AG08395 (cell line): ENCODE data around the gene RBMXL3.
A peak's percentile ranks its signal among the peaks of the same experiment; 100 is the strongest.
"Not testable (repeated sequence)": the region's sequence is repeated elsewhere in the genome, so short reads cannot be mapped to it uniquely, and the experiment has no call there.

Experiments
- DNase-seq: peaks from one replicate; pipeline ENCODE4 v3.0.0; 2012; ENCODE audit warnings: mixed read lengths, low spot score

RBMXL3 gene

DNA sequence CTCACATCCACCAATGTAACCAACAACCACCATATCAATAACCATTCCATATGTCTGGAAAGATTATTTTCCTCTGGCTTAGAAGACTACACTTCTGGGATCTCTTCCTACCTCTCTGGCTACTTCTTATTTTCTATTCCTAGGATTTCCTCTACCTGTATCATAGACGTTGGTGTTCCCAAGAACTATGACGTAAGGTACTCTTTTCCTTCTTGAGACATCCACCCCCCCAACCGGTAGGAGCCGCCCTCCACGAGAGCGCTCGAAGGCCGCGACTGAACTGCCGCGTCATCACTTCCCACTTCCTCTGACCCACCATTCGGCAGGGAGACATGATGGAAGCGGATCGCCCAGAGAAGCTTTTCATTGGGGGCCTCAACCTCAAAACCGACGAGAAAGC lies at the start of gene RBMXL3:
Gene RBMXL3 (plus strand): TSS at position 301 of the 400 bp plus-strand sequence. CDS start 32 bp downstream, at position 333.
- no peak for DNase-seq

DNA sequence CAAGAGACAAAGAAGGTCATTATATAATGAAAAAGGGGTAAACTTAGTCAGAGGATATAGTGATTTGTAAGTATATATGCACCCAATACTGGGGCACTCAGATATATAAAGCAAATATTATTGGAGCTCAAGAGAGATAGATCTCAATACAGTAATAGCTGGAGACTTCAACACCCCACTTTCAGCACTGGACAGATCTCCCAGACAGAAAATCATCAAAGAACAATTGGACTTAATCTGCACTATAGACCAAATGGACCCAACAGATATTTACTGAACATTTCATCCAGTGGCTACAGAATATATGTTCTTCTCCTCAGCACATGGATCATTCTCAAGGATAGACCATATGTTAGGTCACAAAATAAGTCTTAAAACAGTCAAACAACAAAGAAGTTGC lies 47.2 kb upstream of the RBMXL3 start:
- DNase-seq: no peak

- peak; percentile 28 for DNase-seq
Observed at GRCh38 chrX:115147220-115147619, 42.0 kb upstream of the RBMXL3 start.

- no peak for DNase-seq
Observed at GRCh38 chrX:115173181-115173580, 16.0 kb upstream of the RBMXL3 start.

DNA sequence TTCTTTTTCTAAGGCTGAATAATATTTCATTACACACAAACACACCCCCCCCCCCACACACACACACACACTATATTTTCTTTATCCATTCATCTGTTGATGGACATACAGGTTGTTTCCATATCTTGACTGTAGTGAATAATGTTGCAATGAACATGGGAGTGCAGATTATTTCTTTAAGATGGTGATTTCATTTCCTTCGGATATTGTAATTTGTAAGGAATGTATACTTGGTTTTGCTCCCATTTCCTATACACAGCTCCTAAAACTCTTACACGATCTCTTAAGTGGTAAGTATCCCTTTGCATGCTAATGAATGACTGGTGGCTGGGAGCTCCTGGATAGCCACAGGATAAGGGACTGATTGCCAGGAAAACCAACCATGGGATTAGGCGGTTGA lies 14.7 kb upstream of the RBMXL3 start:
- DNase-seq: no peak

DNA sequence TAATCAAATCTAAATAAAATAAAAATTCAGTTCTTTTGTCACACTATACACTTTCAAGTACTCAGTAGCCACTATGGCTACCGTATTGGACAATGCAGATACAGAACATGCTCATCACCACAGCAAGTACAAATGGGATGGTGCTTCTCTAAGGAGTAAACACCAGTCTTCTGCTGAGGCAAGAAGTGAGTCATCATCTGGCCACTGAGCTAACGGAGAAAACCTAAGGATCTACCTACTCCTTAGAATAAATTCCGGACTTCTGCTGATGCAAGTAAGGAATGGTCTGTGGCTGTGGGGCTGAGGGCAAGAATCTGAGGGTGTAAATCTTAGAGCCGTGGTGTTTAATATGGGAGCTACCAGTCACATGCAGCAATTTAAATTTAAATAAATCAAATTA lies 11.3 kb upstream of the RBMXL3 start:
- DNase-seq: no peak

GRCh38 chrX:115178473-115178872 lies 10.7 kb upstream of the RBMXL3 start:
- no peak for DNase-seq

DNA sequence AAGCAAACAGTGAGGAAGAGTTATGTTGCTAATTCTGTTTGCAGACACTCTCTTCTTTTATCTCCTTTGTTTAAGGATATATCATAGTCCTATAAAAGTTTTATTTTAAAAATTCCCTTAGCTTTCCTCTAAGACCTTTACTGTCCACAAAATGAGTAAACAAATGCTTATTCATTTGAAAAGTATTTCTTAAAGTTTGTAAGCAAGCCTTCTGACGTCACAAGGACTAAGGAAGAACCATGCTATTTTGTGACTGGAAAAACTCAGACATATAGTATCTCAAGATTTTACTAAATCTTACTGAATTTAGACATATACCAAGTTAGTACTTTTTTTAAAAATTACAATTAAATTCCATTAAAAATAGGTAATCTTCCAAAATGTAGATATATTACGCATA lies 5.2 kb upstream of the RBMXL3 start:
- DNase-seq: peak; percentile 19

- DNase-seq: no peak
Observed at GRCh38 chrX:115189646-115190635, 731 bp downstream of the RBMXL3 start.

GRCh38 chrX:115190636-115191489 lies 1.7 kb downstream of the RBMXL3 start:
- no peak for DNase-seq

GRCh38 chrX:115191490-115192243 lies 2.5 kb downstream of the RBMXL3 start:
- no peak for DNase-seq

DNA sequence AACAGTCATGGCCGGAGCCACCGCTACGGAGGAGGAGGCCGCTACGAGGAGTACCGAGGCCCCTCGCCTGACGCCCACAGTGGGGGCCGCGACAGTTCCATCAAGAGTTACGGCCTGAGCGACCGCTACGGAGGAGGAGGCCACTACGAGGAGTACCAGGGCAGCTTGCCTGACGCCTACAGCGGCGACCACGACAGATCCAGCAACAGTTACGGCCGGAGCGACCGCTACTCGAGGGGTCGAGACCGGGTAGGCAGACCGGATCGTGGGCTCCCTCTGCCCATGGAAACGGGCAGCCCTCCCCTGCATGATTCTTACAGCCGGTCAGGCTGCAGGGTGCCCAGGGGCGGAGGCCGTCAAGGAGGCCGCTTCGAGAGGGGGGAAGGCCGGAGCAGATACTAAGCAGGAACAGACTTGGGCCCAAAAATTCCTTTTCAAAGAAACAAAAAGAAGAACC lies 3.1 kb downstream of the RBMXL3 start:
- no peak for DNase-seq

GRCh38 chrX:115204040-115204439 lies 14.8 kb downstream of the RBMXL3 start:
- DNase-seq: no peak

DNA sequence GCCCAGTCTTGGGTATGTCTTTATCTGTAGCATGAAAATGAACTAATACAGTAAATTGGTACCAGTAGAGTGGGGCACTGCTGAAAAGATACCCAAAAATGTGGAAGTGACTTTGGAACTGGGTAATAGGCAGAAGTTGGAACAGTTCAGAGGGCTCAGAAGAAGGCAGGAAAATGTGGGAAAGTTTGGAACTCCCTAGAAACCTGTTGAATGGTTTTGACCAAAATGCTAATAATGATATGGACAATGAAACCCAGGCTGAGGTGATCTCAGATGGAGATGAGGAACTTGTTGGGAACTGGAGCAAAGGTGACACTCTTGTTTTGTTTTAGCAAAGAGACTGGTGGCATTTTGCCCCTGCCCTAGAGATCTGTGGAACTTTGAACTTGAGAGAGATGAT lies 20.3 kb downstream of the RBMXL3 start:
- not testable (repeated sequence) for DNase-seq

GRCh38 chrX:115214151-115214550 lies 24.9 kb downstream of the RBMXL3 start:
- no peak for DNase-seq

GRCh38 chrX:115214605-115215004 lies 25.4 kb downstream of the RBMXL3 start:
- DNase-seq: no peak

DNA sequence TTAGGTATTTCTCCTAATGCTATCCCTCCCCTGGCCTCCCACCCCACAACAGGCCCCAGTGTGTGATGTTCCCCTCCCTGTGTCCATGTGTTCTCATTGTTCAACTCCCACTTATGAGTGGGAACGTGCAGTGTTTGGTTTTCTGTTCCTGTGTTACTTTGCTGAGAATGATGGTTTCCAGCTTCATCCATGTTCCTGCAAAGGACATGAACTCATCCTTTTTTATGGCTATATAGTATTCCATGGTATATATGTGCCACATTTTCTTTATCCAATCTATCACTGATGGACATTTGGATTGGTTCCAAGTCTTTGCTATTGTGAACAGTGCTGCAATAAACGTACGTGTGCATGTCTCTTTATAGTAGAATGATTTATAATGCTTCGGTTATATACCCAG lies 28.1 kb downstream of the RBMXL3 start:
- not testable (repeated sequence) for DNase-seq

DNA sequence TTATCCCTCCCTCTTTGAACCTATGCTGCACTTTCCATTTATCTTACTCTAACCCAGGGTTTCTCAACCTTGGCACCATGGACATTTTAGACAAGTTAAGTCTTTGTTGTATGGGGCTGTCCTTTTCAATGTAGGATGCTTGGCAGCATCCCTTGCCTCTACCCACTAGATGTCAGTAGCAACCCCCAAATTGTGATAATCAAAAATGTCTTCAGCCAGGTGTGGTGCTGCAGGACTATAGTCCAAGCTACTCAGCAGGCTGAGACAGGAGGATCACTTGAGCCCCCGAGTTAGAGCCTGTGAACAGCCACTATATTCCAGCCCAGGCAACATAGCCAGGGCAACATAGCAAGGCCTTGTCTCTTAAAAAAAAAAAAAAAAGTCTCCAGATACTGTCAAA lies 37.7 kb downstream of the RBMXL3 start:
- peak; percentile 5 for DNase-seq

GRCh38 chrX:115229337-115230003 lies 40.3 kb downstream of the RBMXL3 start:
- DNase-seq: no peak

DNA sequence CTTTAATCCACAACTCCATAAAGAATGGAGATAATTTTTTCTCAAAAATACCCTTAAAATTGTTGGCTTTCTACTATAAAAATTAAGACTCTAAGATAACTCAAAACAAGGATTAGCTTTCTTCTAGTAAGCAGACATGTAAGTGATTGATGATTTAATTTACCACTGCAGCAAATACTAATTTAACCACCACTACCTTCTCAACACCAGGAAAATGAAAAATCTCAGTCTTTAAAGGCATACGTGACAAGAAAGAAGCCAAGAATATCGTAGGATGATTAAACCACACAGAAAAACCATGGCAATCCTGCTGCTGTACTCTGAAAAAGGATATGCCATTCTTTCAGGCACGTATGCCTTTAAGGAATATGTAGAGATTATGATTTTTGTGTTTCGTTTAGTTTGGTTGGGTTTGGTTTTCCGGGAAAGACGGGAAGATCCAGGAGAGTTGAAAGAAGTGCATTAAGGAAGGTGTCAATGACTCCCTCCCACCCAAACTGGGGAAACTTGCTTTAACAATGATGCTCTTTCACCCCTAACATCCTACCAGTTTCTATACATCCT lies 43.8 kb downstream of the RBMXL3 start:
- DNase-seq: no peak
